Stimulated activated CD4-positive, alpha-beta T cell treated with anti-CD3 and anti-CD28 coated beads, Interleukin-2, amount 100 ng/mL, for 48 hours (primary cell): ENCODE results near the gene ZDHHC8.

Experiments
- DNase-seq, 2 donors: peaks; one replicate each; pipeline ENCODE4 v3.0.0-alpha.2; 2020

Gene ZDHHC8, protein sequence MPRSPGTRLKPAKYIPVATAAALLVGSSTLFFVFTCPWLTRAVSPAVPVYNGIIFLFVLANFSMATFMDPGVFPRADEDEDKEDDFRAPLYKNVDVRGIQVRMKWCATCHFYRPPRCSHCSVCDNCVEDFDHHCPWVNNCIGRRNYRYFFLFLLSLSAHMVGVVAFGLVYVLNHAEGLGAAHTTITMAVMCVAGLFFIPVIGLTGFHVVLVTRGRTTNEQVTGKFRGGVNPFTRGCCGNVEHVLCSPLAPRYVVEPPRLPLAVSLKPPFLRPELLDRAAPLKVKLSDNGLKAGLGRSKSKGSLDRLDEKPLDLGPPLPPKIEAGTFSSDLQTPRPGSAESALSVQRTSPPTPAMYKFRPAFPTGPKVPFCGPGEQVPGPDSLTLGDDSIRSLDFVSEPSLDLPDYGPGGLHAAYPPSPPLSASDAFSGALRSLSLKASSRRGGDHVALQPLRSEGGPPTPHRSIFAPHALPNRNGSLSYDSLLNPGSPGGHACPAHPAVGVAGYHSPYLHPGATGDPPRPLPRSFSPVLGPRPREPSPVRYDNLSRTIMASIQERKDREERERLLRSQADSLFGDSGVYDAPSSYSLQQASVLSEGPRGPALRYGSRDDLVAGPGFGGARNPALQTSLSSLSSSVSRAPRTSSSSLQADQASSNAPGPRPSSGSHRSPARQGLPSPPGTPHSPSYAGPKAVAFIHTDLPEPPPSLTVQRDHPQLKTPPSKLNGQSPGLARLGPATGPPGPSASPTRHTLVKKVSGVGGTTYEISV

DNA sequence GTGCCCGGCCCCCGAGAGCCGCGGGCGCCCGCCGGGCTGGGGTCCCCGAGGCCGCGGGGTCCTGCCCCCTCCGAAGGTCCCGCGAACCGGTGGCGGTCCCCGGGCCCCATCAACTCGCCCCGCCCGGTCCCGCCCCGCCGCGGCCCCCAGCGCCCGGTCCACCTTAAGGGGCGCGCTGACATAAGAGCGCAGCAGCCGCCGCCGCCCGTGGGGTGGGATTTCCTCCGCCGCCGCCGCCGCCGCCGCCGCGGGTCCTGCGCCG is at the start of gene ZDHHC8:
ZDHHC8 (plus strand) TSS at position 208 of the 262 bp plus-strand sequence. CDS start 144 bp downstream, outside the sequence.
- DNase-seq: no peak

DNA sequence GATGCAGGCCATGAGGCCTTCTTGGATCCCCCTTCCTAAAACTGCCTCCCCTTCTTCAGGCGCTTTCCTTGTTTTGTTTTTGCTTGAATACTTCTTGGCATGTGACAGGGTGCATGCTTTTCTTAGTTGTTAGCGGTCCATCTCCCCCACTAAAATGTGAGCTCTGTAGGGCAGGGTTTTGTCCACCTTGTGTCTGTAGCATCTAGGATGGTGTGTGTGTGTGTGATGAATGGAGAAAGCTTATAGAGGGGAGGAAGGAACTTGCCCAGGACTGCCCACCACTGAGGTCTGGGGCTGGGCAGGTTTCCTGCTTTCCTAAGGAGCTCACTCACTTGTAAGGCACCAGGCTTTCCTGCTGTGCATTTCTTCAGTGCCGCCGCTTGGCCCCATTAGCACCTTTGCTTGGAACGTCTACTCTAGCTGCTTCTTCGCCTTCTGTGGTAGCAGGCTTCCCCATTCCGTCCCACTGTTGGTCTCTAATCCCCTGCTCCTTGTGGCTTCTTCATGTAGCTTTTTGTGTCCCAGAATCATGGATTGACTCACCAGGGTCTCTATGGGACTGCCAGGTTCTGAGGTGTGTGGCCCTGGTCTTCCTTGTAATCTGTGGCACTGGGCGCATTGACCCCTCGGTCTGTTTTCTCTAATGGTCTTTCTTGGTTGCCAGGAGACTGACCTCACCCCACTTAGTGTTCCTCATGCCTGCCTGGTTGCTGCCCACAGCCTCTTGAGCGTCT is 48.3 kb upstream of the ZDHHC8 start:
- no peak for DNase-seq

DNA sequence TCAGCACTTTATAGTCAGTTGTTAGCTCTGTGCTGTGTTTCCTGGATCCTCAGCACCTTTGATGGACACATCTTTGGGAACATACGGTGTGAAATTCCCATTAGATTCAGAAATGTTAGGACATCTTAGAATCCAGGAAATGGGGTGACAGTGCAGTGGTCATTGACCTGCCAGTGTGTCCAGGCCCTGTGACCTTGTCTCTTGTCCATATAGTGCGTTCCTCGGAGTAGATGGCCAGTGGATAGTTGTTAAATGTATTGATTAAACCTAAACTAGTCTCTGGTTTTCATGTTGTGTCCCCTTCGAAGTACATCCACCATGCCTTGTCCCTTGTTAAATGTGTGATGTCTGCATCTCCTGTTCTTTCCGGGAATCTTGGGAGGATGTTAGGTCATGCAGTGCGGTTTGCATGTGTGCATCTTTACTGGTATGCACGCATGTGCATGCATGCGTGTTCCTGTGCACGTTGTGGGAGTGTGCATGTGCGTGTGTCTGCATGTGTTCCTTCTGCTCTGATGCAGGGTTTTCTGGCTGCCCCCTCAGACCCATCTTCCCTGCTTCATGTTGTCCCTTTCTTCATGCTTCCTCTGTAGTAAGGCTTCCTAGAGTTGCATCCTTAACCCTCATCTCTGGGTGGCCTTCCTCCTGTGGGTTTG is 47.6 kb upstream of the ZDHHC8 start:
- no peak for DNase-seq

DNA sequence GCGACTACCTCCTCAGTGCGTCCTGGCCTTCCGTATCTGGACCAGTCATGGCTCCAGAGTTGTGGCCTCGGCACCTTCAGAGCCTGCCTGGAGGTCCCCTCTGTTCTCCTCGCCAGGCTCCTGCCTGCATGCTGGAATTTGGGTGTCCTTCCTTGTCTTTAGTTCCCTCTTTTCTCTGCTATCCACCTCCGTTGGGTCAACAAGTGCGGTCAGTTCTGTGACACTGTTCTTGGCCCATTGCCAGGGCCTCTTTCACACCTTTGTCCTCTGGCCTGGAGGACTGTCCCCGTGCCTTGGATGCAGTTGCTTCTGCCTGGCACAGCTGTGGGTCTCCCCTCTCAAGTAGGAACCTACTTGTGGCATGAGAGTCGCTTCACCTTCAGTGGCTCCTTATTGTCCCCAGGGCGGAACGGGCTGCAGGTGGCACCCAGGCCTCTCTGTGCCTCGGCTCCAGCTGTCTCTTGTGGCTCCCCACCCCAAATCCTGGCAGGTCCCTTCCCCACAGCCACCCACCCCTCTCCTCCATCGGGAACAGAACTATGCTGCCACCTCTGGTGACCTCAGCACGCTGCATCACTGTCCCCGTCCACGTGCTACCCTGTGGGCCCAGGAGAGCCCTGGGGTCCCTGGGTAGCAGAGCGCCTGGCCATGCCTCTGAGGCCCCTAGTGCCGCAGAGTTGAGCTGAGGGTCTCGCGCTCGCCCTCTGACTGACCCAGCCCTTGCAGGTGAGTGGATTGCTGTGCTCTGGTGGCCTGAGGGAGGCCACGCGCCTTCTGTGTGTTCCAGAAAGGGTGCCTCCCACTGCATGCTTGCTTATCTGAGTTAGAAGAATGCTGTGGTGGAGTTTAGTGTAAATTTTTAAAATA is 46.8 kb upstream of the ZDHHC8 start:
- peak in 1 of 2 donors; percentile 28 for DNase-seq

DNA sequence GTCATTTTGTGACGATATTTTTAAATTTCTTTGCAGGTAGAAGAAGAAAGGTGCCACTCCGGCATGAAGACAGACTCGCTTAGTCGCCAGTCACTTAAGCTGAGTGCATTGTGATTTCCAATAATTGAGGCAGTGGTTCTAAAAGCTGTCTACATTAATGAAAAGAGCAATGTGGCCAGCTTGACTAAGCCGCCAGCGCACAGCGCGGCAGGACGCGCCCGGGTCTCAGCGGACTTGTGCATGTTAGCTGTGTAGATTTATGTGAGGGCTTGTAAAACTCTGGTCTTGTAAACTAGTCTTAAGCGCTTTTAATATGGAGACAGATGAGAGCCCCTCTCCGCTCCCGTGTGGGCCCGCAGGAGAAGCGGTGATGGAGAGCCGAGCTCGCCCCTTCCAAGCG is 46.0 kb upstream of the ZDHHC8 start:
- no peak for DNase-seq

DNA sequence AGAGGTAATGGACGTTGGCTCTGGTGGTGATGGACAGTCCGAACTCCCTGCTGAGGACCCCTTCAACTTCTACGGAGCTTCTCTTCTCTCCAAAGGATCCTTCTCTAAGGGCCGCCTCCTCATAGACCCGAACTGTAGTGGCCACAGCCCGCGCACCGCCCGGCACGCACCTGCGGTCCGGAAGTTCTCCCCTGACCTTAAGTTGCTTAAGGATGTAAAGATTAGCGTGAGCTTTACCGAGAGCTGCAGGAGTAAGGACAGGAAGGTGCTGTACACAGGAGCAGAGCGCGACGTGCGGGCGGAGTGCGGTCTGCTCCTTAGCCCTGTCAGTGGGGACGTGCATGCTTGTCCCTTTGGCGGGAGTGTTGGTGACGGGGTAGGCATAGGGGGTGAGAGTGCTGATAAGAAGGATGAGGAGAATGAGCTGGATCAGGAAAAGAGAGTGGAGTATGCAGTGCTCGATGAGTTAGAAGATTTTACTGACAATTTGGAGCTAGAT is 45.5 kb upstream of the ZDHHC8 start:
- DNase-seq: no peak

DNA sequence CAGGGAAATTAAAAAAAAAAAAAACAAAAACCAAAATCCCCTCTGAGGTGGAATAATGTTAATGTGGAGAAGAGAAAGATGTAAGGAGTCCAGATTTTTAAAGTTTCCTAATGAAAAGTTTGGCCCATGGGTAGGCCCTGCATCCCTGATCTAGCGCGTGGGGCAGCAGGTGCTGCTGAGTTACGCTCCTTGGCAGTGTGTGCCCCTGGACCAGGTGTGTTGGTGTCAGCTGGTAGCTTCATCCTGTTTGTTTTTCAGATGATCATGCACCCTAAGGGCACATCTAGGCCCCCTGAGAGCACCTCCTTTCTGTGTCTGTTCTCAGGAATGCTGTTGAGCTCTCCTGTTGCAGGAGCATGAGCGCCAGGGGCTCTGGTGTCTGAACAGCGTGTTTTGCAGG is 44.8 kb upstream of the ZDHHC8 start:
- DNase-seq: no peak

DNA sequence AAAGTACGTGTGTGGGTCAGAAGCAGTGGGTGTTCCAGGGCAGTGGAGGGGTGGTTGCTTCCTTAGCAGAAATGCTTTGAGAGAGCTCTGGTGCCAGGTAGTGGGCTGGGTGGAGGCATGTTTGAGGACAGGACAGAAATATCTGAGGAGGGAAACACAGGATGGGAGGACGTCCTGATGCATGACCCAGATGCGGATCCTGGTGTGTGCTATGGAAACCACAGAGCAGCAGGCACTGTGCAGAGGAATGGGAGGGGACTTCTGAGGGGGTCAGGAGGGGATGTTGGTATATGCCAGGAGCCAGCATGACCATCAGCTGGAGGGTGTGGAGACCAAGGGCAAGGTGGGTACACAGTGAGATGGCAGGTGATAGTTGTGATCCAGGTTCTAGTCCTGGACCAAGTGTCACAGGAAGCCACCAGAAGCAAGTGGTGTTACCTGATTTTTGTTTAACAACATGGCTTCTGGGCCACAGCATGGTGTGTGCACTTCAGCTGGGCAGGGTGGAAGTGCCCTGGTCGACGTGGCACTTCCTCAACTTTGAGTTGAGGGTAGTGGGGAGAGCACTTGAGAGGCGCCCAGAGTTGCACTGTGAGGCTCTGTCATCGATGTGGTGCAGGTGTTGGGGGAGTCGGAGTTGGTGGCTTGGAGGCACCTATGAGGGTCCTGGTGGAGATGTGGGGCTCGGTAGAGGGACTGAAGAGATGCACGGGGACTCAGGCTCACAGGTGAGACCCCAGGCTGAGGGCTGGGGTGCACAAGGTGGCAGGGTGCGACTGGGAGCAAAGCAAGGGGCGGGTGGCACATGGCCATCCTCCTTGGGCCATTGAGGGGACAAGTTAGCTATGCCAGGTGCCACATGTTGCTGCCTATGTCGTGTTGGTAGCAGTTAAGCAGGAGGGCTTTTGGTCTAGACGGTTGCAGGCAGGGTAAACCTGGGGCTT is 44.0 kb upstream of the ZDHHC8 start:
- DNase-seq: no peak

DNA sequence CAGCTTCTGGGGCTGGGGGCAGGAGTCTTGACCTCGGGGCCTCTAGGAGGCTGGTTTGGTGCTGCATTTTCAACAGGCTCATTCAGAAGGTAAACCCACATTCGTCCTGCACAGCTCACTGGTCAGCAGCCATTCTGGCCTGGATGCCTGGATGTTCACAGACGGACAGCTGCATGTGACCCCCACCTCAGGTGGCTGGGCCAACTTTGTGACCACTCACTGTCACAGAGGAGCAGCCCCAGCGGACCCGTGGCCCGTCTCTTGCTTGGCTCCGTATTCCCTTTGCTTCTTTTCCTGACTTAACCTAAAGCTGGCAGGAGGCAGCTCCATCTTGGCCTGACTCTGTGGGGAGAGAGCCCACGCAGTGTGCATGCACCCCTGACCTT is 43.3 kb upstream of the ZDHHC8 start:
- no peak for DNase-seq

DNA sequence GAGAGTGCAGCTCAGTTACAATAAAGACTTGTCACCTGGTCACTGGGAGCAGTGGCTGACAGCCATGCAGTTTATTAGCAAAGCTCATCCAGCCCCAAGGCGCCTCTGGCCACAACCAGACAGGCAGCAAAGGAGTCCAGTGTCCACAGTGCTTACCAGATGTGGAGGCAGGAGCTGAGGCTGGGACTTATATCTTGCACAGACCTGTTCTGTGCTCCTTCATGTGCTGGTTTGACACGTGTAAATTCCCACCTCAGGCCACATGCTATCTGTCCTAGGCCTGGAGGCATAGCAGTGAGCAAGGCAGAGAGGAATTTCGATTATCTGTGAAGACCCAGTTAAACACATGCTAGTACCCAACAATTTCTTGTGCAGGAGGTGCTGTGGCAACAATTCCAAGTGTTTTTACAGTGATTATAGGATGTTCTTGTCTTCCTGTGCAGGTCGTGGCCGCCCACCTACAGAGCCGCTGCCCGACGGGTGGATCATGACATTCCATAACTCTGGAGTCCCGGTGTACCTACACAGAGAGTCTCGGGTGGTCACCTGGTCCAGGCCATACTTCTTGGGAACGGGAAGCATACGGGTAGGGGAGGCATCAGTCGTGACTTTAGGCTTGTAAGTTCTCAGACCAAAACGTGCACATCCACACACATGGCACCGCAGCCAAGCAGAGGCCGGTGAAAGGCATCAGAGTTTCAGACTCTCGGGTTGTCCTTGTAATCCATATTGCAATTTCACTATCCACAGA is 42.2 kb upstream of the ZDHHC8 start:
- no peak for DNase-seq

DNA sequence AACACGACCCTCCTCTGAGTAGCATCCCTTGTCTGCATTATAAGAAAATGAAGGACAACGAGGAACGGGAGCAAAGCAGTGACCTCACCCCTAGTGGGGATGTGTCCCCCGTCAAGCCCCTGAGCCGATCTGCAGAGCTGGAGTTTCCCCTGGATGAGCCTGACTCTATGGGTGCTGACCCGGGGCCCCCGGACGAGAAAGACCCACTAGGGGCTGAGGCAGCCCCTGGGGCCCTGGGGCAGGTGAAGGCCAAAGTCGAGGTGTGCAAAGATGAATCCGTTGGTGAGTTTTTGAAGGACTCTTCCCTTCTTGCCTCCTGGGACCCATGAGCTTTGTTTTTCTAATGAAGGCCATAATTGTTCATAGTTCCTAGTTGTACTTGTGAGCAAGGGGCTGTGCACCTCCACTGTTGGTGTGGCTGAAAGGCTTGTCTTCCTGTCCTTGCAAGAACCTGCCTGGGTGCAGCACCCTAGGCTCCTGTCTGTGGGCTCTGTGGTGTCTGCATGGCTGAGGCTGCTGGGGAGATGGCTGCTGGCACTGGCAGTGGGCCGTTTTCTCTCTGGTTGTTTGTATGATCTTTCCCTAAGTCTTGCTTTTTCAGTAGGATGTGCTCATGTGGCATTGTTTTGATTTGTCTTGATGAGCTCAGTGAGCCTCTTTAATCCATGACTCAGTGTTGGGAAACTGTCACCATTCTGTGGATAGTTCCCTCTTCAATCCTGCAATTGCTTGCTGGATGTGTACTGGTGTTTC is 41.5 kb upstream of the ZDHHC8 start:
- no peak for DNase-seq

DNA sequence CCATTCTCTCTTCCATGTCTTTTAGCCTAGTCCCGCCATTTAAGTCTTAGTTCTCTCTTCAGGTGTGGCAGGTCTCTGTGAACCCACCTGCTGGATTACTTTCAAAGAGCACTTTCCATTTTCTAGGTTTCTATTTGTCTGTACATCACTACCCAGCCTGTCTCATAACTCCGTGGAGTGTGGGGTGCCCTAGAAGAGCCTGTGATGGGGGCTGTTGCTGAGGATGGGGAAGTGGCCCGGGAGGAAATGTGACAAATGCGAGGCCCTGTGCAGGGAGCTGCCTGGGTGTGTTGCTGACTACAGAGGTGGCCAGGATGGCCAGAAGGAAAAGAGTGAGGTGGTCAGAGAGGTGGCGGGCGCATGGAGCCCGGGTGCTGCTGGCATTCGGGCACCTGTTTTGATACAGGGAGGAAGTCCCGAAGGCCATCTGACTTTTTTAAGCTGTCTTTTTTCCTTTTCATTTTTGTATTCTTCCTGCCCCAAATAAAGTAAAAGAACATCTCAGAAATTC is 40.8 kb upstream of the ZDHHC8 start:
- DNase-seq: no peak

DNA sequence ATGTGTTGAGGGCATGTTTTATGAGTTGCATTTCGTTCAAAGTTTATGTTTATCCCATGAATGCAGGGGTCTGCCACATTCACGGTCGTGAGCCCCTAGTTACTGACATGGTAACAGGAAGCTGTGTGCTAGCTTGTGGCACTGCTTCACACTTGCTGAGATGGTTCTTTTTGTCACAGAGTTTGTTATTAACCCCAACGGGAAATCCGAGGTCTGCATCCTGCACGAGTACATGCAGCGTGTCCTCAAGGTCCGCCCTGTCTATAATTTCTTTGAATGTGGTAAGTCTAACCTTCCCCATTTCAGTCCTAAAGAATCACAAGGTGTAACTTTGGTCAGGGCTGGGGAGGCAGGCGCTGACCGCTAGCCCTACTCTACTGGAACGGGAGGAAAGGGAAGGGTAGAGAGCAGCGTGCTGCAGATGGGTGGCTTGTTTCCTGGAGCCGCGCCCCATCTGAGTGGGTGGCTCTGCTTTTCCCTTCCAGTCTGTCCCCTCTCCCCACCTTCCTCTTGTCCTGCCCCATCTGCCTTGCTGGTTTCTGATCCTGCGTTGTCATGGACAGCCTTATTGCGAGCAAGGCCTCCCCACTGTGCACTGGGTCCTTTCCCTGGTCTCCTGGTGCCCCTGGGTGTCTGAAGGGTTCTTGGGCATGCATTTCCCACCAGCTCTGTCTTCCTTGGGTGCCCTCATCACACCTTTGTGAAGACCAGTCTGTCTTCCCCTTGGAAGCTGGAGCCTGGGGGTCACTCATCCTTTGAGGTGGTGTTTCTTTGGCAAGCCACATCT is 39.7 kb upstream of the ZDHHC8 start:
- DNase-seq: no peak

DNA sequence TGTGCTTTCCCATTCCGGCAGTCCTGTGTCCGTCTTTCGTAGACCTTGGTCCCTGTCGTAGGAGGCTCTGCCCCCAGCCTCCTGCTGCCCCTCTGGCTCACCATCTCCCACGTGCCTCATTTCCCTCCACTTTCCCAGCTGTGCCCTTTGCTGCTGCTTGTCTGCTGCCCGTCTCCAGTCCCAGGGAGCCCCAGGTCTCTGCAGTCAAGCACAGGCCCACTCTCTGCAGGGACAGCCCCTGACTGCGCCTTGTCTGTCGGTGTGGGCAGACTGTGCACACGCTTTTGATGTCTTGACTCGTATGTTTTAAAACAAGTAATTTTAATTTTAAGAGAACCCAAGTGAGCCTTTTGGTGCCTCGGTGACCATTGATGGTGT is 39.1 kb upstream of the ZDHHC8 start:
- no peak for DNase-seq

DNA sequence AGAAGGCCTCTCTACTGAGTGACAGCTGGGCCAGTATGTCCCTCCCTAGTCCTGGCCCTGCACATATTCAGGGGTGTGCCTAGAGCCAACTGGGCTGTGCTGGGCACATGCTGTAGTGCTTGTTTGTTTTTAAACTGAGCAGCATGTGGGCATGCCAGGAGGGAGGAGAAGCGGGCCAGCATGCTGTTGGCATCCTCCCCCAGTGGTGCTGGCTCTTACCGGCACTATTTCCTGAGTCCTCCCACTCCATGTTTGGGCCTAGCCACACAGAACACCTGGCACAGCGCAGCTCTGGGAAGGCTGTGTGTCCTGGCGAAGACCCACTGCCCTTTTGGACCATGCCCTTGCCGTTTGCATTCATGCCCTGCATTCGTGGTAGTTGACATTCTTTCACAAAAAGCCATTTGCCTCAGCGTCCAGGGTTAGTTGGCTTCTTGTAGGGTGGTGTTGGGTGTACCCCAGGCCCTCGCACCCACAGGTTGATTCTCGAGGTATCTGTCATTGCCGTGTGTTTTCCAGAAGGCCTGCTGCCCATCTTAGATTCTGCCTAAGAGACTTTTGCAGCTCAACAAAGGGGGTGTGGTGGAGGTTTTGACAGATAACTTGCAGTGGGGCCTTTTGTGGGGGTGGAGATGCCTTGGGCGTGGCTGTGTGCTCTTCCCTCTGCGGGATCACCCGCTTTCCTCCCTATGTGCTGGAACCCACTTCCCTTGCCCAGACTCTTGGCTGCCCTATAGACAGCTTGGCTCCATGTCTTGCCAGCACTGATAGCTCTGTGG is 38.0 kb upstream of the ZDHHC8 start:
- DNase-seq: no peak

DNA sequence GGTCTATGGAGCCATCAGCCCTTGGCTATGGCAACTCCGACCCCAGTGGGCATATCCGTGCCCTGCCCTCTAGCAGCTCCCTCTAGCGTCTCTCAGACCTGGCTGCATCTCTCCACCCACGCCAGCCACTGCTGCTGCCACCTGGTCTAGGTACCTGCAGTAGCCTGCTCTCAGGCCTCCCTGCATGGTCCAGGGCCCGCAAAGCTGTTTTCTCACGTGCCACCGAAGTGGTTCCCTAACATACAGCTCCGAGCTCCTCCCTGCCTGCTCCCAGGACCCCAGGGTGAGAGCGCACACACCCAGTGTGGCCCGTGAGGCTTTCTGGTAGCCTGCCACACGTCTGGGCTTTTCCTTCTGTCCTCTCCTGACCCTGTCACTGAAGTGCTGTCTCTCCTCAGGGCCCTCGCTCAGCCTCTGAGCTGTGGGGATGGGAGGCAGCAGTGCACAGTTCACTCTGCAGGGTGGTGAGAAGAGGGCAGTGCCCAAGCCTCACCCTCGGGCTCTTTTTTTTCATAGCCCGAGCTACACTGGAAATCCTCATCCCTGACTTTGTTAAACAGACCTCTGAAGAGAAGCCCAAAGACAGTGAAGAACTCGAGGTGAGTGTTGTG is 37.3 kb upstream of the ZDHHC8 start:
- DNase-seq: no peak

DNA sequence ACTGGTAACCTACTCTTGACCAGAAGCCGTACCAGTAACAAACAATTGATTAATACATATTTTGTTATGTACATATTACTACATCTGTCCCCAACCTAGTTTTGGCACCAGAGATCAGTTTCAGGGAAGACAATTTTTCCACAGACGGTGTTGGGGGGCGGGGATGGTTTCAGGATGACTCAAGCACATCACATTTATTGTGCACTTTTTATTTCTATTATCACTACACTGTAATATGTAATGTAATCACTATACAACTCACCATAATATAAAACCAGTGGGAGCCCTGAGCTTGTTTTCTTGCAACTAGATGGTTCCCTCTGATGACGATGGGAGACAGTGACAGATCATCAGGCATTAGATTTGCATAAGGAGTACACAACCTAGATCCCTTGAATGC is 36.1 kb upstream of the ZDHHC8 start:
- no peak for DNase-seq
